T-helper 2 cell treated with Interferon-gamma antibody and Interleukin-4, amounts not matched to agents 100 ng/mL and 5 ng/mL, for 36 hours (primary cell): ENCODE data around the gene GFY. TPM values are rescaled to one million over a fixed set of nuclear protein-coding genes. Genes with fewer than 3 reads are reported as not detected.

ENCODE experiments used
- intact Hi-C: fragments of 100-400 bp; cut with micrococcal nuclease; formaldehyde crosslinking; loops from one replicate; pipeline ENCODE4 v1.15.1; 2023
- total RNA-seq: library from RNA; stranded (reverse); gene quantifications from 2 replicates; pipeline ENCODE4 v1.2.3, GENCODE V29; 2022

Gene GFY
- total RNA-seq, 1 donor from 2014 or later, result not detected

- intact Hi-C loops, result no loop called here
Measured at GRCh38 chr19:49407482-49408015, 17.6 kb upstream of the GFY start.

GRCh38 chr19:49408816-49409440 lies 16.3 kb upstream of the GFY start:
- intact Hi-C loops, result no loop called here

GRCh38 chr19:49409441-49410029 lies 15.7 kb upstream of the GFY start:
- intact Hi-C loops, result no loop called here

- intact Hi-C loops, result no loop called here
Measured at GRCh38 chr19:49411681-49412326, 13.4 kb upstream of the GFY start.

GRCh38 chr19:49413348-49413747 lies 11.8 kb upstream of the GFY start:
- intact Hi-C loops, result no loop called here

GRCh38 chr19:49414256-49414655 lies 10.9 kb upstream of the GFY start:
- intact Hi-C loops, result no loop called here

GRCh38 chr19:49415102-49415809 lies 9.9 kb upstream of the GFY start:
- intact Hi-C loops, result no loop called here

GRCh38 chr19:49415810-49416200 lies 9.4 kb upstream of the GFY start:
- intact Hi-C loops, result no loop called here

- intact Hi-C loops, result no loop called here
Measured at GRCh38 chr19:49417088-49417487, 8.1 kb upstream of the GFY start.

GRCh38 chr19:49418511-49418910 lies 6.7 kb upstream of the GFY start:
- intact Hi-C loops, result no loop called here

- intact Hi-C loops, result no loop called here
Measured at GRCh38 chr19:49419173-49419572, 6.0 kb upstream of the GFY start.

GRCh38 chr19:49420227-49420626 lies 5.0 kb upstream of the GFY start:
- intact Hi-C loops, result no loop called here

- intact Hi-C loops, result no loop called here
Measured at GRCh38 chr19:49421039-49421877, 3.9 kb upstream of the GFY start.

- intact Hi-C loops, result loop anchor here (2.0 kb wide), 1 partner anchor 21 kb away; no protein-coding TSS in a partner anchor
Measured at GRCh38 chr19:49421878-49422202, 3.3 kb upstream of the GFY start.

GRCh38 chr19:49422407-49423070 lies 2.6 kb upstream of the GFY start:
- intact Hi-C loops, result loop anchor here (2.0 kb wide), 1 partner anchor 20 kb away; no protein-coding TSS in a partner anchor

- intact Hi-C loops, result loop anchor here (2.0 kb wide), 1 partner anchor 19 kb away; no protein-coding TSS in a partner anchor
Measured at GRCh38 chr19:49423071-49423984, 1.9 kb upstream of the GFY start, which contains the start of gene PTH2. TSS of gene PTH2 (minus strand) at chr19:49423441. CDS start at chr19:49423339, 102 bp downstream.

- intact Hi-C loops, result loop anchor here (2.0 kb wide), 1 partner anchor 19 kb away; no protein-coding TSS in a partner anchor
Measured at GRCh38 chr19:49423985-49424303, 1.2 kb upstream of the GFY start.

GRCh38 chr19:49425922-49426592 lies 869 bp downstream of the GFY start:
- intact Hi-C loops, result no loop called here

- intact Hi-C loops, result no loop called here
Measured at GRCh38 chr19:49427339-49427738, 2.2 kb downstream of the GFY start.
